ENCODE measurements around the gene PRPH.
"Not testable (repeated sequence)": the region's sequence is repeated elsewhere in the genome, so short reads cannot be mapped to it uniquely, and the experiment has no call there.

The PRPH gene

DNA sequence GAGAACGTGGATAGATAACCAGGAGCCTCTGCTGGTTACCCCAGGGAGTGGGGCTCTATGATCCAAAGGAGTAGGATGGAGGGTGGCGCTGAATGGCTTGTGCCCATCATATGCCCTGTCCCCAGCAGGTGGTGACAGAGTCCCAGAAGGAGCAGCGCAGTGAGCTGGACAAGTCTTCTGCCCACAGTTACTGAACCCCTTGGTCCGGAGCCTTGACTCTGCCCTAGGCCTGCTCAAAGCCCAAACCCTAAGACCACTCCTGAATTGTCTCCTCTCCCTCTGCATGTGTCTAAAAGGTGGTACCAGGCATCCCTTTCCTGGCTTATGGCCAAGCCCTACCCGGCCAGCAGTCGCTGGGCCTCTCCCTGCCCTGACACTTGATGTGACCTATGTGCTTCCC lies 3.2 kb downstream of the PRPH start:
- in situ Hi-C loops (cut with HindIII; ENCODE audit: low sequenced_read_pairs): no loop called here

DNA sequence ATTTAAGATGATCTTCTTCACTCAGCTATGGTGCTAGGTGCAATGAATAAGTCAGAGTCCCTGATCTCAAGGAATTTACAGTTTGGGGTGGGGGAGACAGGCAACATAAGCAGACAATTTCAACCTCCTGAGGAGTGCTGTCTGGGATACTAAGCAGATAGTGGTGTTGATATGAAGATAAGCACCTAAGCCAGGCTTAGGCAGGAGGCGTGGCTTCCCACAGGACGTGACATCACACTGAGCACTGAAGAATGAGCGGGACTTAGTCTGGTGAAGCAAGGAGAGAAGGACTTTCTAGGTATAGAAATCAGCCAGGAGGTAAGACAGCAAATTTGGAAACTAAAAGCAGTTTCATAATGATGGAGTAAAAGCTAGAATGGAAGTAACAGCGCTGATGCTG lies 6.8 kb downstream of the PRPH start:
- in situ Hi-C loops (cut with HindIII; ENCODE audit: low sequenced_read_pairs): no loop called here

DNA sequence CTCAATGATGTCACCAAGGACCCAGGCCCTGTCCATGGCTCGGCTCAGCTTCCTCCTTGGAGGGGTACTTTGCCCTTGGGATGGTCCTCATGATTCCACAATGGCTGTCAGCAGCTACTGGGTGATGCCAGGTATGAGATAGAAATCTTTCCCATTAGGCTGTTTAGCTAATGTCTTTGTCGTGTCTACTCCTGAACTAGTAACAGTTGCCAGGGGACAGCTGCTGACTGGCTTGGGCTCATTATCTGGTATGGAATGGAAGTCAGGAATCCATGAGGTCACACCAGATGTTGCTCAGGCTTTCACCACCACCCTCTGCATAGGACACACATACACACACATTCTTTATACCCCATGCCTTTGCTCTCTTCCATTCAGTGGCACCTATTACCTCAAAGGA lies 9.2 kb downstream of the PRPH start:
- in situ Hi-C loops (cut with HindIII; ENCODE audit: low sequenced_read_pairs): no loop called here

DNA sequence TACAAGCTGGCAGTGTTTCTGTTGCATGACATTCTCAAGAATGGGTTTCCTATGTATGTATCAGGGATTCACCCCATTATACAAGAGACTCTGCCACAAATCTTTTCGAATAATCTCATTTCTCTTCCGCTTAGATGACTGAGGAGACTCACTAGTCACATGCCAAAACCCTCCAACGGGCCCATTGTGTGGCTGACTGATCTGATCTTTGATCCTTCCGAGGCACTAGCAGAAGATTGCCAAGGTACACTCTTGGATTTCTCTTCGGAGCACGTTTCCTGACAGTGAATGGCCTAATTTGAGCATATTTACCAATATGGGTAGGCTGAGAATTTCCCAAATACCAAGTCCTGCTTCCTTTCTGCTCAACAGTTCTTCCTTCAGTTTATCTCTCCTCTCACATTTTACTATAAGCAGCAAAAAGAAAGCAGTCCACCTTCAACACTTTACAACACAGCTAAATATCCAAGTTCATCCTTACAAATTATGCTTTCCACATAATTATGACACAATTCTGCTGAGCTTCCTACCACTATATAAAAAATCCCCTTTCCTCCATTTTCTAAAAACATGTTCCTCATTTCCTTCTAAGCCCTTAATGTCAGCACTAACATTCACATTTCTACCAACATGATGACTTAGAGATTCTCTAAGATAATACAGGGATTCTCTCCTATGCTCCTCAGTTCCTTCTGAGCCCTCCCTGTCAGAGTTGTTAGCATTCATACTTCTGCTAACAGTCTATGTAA lies 11.0 kb downstream of the PRPH start:
- in situ Hi-C loops (cut with HindIII; ENCODE audit: low sequenced_read_pairs): no loop called here

DNA sequence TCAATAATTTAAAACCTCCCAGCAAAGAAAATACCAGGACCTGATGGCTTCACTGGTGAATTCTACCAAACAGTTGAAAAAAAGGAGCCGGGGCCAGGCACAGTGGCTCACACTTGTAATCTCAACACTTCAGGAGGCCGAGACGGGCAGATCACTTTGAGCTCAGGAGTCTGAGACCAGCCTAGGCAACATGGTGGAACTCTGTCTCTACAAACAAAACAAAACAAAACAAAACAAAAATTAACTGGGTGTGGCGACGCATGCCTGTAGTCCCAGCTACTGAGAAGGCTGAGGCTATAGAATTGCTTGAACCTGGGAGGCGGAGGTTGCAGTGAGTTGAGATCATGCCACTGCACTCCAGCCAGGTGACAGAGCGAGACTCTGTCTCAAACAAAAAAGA lies 14.4 kb downstream of the PRPH start:
- in situ Hi-C loops (cut with HindIII; ENCODE audit: low sequenced_read_pairs): no loop called here

DNA sequence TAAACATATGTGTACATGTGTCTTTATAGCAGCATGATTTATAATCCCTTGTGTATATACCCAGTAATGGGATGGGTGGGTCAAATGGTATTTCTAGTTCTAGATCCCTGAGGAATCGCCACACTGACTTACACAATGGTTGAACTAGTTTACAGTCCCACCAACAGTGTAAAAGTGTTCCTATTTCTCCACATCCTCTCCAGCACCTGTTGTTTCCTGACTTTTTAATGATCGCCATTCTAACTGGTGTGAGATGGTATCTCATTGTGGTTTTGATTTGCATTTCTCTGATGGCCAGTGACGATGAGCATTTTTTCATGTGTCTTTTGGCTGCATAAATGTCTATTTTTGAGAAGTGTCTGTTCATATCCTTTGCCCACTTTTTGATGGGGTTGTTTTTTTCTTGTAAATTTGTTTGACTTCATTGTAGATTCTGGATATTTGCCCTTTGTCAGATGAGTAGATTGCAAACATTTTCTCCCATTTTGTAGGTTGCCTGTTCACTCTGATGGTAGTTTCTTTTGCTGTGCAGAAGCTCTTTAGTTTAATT lies 15.6 kb downstream of the PRPH start:
- in situ Hi-C loops (cut with HindIII; ENCODE audit: low sequenced_read_pairs): not testable (repeated sequence)

DNA sequence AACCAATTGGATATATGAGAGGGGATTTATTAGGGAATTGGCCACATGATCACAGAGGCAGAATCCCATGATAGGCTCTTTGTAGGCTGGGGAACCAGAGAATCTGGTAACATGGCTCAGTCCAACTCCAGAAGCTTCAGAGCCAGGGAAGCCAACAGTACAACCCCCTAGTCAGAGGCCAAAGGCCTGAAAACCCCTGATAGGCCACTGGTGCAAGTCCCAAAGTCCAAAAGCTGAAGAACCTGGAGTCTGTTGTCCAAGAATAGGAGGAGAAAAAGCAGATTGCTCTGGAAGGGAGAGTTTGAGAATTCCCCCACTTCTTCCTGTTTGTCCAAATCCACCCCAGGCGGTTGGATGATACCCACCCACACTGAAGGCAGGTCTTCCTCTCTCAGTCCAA lies 19.9 kb downstream of the PRPH start:
- in situ Hi-C loops (cut with HindIII; ENCODE audit: low sequenced_read_pairs): no loop called here

DNA sequence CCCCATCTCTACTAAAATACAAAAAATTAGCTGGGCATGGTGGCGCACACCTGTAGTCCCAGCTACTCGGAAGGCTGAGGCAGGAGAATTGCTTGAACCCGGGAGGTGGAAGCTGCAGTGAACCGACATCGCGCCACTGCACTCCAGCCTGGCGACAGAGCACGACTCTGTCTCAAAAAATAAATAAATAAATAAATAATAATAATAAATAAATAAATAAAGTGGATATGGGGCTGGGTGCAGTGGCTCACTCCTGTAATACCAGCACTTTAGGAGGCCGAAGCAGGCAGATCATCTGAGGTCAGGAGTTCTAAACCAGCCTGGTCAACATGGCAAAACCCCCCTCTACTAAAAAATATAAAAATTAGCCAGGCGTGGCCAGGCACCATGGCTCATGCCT lies 22.2 kb downstream of the PRPH start:
- in situ Hi-C loops (cut with HindIII; ENCODE audit: low sequenced_read_pairs): not testable (repeated sequence)

DNA sequence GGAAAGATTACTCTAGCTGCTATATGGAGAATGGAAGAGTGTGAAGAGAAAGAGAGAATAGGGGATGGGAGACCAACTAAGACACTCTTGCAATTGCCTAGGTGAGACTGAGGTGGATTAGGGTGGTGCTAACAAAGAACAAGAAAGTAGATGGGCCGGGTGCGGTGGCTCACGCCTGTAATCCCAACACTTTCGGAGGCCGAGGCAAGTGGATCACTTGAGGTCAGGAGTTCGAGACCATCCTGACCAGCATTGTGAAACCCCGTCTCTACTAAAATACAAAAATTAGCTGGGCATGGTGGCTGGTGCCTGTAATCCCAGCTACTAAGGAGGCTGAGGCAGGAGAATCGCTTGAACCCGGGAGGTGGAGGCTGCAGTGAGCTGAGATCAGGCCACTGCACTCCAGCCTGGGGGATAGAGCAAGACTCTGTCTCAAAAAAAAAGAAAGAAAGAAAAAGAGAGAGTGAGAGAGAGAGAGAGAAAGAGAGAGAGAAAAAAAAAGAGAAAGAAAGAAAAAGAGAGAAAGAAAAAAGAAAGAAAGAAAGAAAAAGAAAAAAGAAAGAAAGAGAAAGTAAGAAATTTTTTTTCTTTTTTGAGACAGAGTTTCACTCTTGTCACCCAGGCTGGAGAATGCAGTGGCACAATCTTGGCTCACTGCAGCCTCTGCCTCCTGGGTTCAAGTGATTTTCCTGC lies 25.6 kb downstream of the PRPH start:
- in situ Hi-C loops (cut with HindIII; ENCODE audit: low sequenced_read_pairs): not testable (repeated sequence)

DNA sequence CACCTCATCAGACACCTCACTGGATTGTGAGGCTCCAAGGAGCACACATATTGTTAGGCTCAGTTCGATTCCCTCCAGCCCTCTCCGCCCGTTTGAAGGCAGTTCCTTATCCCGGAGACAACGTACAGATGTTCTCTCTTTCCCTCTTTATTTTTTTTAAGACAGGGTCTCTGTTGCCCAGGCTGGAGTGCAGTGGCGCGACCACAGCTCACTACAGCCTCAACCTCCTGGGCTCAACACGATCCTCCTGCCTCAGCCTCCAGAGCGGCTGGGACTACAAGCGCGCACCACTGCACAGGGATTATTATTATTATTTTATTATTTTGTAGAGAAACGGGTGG lies 27.4 kb downstream of the PRPH start:
- in situ Hi-C loops (cut with HindIII; ENCODE audit: low sequenced_read_pairs): no loop called here

DNA sequence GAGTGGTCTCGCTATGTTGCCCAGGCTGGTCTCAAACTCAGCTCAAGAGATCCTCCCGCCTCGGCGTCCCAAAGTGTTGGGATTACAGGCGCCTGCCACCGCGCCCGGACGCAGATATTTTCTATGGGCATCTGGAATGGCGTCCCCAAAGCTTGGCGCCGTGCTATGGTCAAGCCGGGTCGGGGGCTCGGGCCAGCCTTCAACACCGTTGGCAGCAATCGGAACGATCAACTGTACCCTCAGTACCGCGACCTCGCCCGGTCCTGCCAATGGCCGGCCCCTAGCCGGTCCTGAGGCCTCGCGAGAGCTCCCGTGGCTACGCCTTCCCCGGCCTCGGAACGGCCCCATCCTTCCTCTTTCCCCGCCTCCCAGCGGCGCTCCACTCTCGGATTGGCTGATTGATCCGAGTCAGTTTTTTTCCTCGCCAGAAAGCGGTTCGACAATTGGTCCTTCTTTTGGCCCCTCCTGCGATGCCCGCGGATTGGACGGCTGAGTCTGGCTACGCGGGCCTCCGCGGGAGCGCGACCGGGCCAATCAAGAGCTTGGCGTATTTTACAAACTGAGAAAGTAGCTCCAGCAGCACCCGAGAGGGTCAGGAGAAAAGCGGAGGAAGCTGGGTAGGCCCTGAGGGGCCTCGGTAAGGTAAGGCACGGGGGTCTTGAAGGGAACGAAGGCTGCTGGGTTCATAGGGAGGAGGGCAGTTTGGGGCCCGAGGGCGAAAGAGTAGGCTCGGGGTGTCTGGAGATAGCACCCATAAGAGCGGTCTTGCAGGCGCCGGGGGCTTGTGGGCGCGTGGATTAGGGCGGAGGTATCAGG lies 28.0 kb downstream of the PRPH start, which contains the start of gene TROAP:
TROAP (plus strand) TSS at position 548 of the 816 bp plus-strand sequence. CDS start 354 bp downstream, outside the sequence.
- in situ Hi-C loops (cut with HindIII; ENCODE audit: low sequenced_read_pairs): no loop called here

DNA sequence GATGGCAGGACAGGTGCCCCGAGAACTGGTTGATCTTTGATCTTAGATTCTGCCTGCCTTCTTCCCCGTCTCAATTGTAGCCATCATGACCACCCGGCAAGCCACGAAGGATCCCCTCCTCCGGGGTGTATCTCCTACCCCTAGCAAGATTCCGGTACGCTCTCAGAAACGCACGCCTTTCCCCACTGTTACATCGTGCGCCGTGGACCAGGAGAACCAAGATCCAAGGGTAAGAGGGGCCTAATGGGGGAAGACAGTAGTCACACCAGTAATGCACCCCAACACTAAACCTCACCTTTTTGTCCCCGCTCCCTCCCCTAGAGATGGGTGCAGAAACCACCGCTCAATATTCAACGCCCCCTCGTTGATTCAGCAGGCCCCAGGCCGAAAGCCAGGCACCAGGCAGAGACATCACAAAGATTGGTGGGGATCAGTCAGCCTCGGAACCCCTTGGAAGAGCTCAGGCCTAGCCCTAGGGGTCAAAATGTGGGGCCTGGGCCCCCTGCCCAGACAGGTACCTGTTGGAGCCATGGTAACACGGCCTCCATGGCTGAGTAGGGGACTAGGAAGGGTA lies 28.7 kb downstream of the PRPH start:
- in situ Hi-C loops (cut with HindIII; ENCODE audit: low sequenced_read_pairs): no loop called here

DNA sequence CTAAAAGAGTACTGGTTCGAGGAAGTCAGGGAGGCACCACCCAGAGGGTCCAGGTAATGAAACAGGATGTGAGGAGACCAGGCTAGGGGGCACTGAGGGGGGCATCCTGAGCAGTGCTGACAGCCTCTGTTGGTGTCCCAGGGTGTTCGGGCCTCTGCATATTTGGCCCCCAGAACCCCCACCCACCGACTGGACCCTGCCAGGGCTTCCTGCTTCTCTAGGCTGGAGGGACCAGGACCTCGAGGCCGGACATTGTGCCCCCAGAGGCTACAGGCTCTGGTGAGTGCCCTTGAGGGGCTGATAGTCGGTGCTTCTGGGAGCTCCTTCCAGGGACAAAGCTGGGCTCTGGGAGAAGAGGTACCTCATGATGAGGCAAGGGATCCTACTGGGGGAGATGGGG lies 30.7 kb downstream of the PRPH start:
- in situ Hi-C loops (cut with HindIII; ENCODE audit: low sequenced_read_pairs): no loop called here

DNA sequence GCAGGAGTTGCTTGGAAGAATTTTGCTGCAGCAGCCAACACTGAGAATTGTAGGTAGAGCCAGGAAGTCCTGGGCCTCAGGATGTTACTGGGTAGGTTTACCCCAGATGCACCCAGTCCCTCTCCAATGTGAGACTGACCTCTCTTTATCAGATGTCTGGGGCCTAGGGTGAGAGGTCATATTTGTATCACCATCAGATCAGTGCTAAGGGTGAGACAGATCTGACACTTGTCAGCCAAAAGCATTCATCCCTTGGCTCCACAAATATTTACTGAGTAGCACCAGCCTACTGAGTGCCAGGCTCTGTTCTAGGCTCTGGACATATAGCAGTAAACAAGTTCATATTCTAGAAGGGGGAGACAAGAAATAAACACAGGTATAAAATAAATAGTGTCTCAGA lies 32.4 kb downstream of the PRPH start:
- in situ Hi-C loops (cut with HindIII; ENCODE audit: low sequenced_read_pairs): no loop called here

DNA sequence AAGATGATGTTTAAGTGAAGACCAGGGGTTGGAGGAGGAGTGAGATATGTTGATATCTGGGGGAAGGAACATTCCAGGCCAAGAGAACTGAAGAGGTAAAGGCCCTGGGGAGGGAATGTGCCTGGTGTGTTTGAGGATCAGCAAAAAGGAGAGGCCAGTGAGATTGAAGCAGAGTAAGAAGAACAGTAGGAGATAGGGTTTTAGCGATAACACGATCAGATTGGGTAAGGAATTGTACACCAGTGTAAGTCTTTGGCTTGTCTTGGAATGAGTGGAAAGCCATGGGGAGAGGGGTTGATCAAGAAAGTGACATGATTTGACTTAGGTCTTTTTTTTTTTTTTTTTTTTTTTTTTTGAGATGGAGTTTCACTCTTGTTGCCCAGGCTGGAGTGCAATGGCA lies 32.9 kb downstream of the PRPH start:
- in situ Hi-C loops (cut with HindIII; ENCODE audit: low sequenced_read_pairs): no loop called here

DNA sequence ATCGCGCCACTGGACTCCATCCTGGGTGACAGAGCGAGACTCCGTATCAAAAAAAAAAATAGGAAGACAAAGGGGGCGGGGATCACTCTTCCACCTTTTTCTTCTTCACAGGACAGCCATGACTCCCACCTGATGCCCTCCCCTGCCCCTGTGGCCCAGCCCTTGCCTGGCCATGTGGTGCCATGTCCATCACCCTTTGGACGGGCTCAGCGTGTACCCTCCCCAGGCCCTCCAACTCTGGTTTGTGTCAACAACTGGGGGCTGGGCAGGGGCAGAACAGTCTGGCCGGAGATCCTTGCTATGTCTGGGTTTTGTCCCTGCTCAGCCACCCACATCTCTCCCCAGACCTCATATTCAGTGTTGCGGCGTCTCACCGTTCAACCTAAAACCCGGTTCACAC lies 33.9 kb downstream of the PRPH start:
- in situ Hi-C loops (cut with HindIII; ENCODE audit: low sequenced_read_pairs): no loop called here

DNA sequence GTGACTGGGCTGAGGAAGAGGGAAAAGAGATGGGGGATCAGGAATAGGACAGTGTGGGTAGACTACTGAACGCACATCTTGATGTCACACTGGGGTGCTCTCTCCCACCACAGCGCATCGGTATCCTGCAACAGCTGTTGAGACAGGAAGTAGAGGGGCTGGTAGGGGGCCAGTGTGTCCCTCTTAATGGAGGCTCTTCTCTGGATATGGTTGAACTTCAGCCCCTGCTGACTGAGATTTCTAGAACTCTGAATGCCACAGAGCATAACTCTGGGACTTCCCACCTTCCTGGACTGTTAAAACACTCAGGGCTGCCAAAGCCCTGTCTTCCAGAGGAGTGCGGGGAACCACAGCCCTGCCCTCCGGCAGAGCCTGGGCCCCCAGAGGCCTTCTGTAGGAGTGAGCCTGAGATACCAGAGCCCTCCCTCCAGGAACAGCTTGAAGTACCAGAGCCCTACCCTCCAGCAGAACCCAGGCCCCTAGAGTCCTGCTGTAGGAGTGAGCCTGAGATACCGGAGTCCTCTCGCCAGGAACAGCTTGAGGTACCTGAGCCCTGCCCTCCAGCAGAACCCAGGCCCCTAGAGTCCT lies 35.2 kb downstream of the PRPH start:
- in situ Hi-C loops (cut with HindIII; ENCODE audit: low sequenced_read_pairs): no loop called here

DNA sequence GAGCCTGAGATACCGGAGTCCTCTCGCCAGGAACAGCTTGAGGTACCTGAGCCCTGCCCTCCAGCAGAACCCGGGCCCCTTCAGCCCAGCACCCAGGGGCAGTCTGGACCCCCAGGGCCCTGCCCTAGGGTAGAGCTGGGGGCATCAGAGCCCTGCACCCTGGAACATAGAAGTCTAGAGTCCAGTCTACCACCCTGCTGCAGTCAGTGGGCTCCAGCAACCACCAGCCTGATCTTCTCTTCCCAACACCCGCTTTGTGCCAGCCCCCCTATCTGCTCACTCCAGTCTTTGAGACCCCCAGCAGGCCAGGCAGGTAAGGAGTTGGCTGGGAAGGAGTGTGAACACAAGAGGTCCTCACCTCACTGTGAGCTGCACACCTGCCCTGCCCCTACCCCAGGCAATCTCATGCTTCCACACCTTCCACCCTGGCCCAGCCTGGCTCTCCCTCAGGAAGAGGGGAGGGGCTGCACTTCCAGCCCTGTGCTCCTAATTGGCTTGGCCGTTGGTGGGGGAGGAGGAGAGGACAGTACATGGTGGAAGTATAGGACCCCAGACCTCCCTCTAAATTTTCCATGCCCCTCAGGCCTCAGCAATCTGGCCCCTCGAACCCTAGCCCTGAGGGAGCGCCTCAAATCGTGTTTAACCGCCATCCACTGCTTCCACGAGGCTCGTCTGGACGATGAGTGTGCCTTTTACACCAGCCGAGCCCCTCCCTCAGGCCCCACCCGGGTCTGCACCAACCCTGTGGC lies 35.9 kb downstream of the PRPH start:
- in situ Hi-C loops (cut with HindIII; ENCODE audit: low sequenced_read_pairs): no loop called here

DNA sequence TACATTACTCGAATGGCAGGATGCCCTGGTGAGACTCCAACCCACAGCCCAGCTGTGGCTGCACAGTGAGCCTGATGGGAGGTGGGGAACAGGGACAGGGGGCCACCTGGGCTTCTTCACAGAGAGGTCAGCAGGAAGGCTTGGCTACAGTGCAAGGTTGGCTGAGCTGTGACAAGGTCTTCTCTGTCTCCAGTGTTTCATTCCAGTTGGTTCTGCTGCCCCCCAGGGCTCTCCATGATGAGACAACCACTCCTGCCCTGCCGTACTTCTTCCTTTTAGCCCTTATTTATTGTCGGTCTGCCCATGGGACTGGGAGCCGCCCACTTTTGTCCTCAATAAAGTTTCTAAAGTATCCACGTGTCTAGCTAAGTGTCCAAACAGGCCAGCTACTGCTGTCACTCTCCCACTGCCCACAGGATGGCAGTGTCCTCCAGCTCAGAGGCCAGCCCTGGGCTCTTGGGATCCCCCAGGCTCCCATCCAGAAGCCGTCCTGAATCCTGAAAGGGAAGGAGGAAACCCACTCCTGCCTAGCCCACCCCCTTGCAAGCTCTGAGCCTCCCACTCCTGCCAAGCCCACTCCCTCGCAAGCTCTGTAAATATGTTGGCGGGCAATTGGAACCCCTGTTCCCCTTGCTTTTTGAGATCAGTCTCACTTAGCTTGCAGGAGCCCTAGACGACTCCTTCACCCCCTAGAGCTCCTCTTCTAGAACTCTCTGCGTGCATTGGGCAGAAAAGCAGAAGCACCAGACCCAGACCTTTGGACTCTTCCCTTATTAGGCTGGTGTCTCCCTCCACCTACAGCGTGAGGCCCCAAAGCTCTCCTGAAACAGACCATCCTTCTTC lies 36.7 kb downstream of the PRPH start:
- in situ Hi-C loops (cut with HindIII; ENCODE audit: low sequenced_read_pairs): no loop called here
